Panc1 (cell line): ENCODE results near the gene CCR9. TPM values are rescaled to one million over a fixed set of nuclear protein-coding genes. Genes with fewer than 3 reads are reported as not detected.

Source experiments
- ATAC-seq: fragments of 200-7000 bp; cut with Tn5 transposase; 2 replicates; pipeline ENCODE4 v1.9.1; 2020; ENCODE audit warnings: mild to moderate bottlenecking, moderate library complexity
- BruUV-seq: library from RNA; stranded (reverse); fragments of 400-500 nt; replicated peaks from 2 replicates; lab custom pipeline; 2021; lab: Mats Ljungman, UMichigan
- CTCF ChIA-PET: fragments of 300-600 bp; sonication (Branson Sonifier 250); formaldehyde crosslinking; loops from one replicate; lab custom pipeline; 2022; ENCODE audit warnings: antibody characterized with exemption; lab: Charles Lee
- POLR2A ChIA-PET: fragments of 300-600 bp; sonication (Branson Sonifier 250); formaldehyde crosslinking; loops from one replicate; lab custom pipeline; 2022; ENCODE audit warnings: antibody characterized with exemption; lab: Charles Lee
- DNase-seq: peaks from one replicate; pipeline ENCODE4 v3.0.0-alpha.2; 2010; ENCODE audit warnings: low read depth, low spot score
- H3K27ac ChIP-seq: 2 replicates; pipeline ENCODE4 v1.5.1; 2011; ENCODE audit warnings: mild to moderate bottlenecking, low read length, inconsistent platforms
- H3K27me3 ChIP-seq: fragments of 200-500 bp; sonication (Bioruptor generic); 2 replicates; pipeline ENCODE4 v1.6.0; 2014; ENCODE audit warnings: low read length, inconsistent platforms; ENCODE audit not compliant: control insufficient read depth, insufficient read depth
- H3K36me3 ChIP-seq: fragments of 200-500 bp; sonication (Bioruptor generic); 2 replicates; pipeline ENCODE4 v1.5.1; 2014; ENCODE audit warnings: inconsistent platforms, mild to moderate bottlenecking, low read length, moderate library complexity; ENCODE audit not compliant: control insufficient read depth, insufficient read depth
- H3K4me1 ChIP-seq: 2 replicates; pipeline ENCODE4 v1.5.1; 2011; ENCODE audit warnings: inconsistent platforms, mild to moderate bottlenecking, low read length, moderate library complexity; ENCODE audit not compliant: control insufficient read depth, insufficient read depth
- H3K4me3 ChIP-seq, 2 experiments: 2 replicates each; pipeline ENCODE4 v1.5.1; 2011 to 2012; ENCODE audit warnings: low read depth in 2 of 2, low read length in 2 of 2, mild to moderate bottlenecking in 2 of 2, inconsistent platforms in 1 of 2, moderate library complexity in 1 of 2
- H3K9me3 ChIP-seq: fragments of 200-500 bp; sonication (Bioruptor generic); 2 replicates; pipeline ENCODE4 v1.5.1; 2014; ENCODE audit warnings: low read depth, mild to moderate bottlenecking, inconsistent platforms, low read length, moderate library complexity; ENCODE audit not compliant: control insufficient read depth, insufficient read depth
- POLR2AphosphoS5 ChIP-seq: IDR thresholded peaks from 2 replicates; pipeline ENCODE4 v1.6.1; 2012; ENCODE audit warnings: mild to moderate bottlenecking, low read depth, low read length, moderate library complexity
- REST ChIP-seq, 2 experiments: IDR thresholded peaks; 2 replicates each; pipeline ENCODE4 v1.6.1; 2011 to 2012; ENCODE audit warnings: low read depth in 2 of 2, control low read depth in 1 of 2, low read length in 1 of 2, mild to moderate bottlenecking in 1 of 2, moderate library complexity in 1 of 2; ENCODE audit not compliant: insufficient read depth in 1 of 2
- SIN3A ChIP-seq: IDR thresholded peaks from 2 replicates; pipeline ENCODE4 v1.6.1; 2012; ENCODE audit warnings: low read depth, mild to moderate bottlenecking, low read length, moderate library complexity, borderline replicate concordance; ENCODE audit not compliant: insufficient read depth
- TCF7L2 ChIP-seq: IDR thresholded peaks from 2 replicates; pipeline ENCODE4 v1.6.1; 2011; ENCODE audit warnings: mild to moderate bottlenecking, low read depth, low read length, inconsistent platforms
- in situ Hi-C: cut with HindIII; loops from 2 replicates; pipeline ENCODE4 v1.10.0; 2016; ENCODE audit warnings: low sequenced_read_pairs, low pct_unique_long_range_greater_than_20kb
- intact Hi-C: fragments of 100-400 bp; cut with micrococcal nuclease; formaldehyde crosslinking; loops from one replicate; pipeline ENCODE4 v1.10.0; 2022; ENCODE audit not compliant: unreplicated experiment
- total RNA-seq: library from RNA; stranded (reverse); gene quantifications from one replicate; pipeline ENCODE4 v1.2.1, GENCODE V29; 2021; ENCODE audit not compliant: unreplicated experiment
- TF ChIP-seq, protein P1 (sequence below): fragments of 450-650 bp; IDR thresholded peaks from 2 replicates; pipeline ENCODE4 v1.5.1; 2017; ENCODE audit warnings: mild to moderate bottlenecking

CCR9 gene
- total RNA-seq, 1 experiment from 2014 or later = not detected

DNA sequence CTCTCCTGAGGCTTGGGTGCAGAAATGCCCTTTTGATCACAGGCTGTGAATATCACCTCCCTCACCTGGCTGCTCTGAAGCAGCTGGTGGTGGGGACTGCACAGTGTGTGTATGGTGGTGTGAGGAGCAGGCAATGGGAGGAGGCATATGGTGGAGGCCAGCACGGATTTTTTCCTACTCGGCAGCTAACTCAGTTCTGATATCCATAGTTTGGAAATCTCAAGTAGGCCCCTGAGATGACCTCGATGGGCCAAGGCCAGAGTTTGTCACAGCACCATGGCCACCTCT, 35.6 kb downstream of the CCR9 start:
- TF ChIP-seq SIN3A = no peak
- no peak for TF ChIP-seq POLR2AphosphoS5
- TF ChIP-seq, protein P1, sequence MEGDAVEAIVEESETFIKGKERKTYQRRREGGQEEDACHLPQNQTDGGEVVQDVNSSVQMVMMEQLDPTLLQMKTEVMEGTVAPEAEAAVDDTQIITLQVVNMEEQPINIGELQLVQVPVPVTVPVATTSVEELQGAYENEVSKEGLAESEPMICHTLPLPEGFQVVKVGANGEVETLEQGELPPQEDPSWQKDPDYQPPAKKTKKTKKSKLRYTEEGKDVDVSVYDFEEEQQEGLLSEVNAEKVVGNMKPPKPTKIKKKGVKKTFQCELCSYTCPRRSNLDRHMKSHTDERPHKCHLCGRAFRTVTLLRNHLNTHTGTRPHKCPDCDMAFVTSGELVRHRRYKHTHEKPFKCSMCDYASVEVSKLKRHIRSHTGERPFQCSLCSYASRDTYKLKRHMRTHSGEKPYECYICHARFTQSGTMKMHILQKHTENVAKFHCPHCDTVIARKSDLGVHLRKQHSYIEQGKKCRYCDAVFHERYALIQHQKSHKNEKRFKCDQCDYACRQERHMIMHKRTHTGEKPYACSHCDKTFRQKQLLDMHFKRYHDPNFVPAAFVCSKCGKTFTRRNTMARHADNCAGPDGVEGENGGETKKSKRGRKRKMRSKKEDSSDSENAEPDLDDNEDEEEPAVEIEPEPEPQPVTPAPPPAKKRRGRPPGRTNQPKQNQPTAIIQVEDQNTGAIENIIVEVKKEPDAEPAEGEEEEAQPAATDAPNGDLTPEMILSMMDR = no peak
- no peak for TF ChIP-seq TCF7L2
- no peak for TF ChIP-seq REST (IDR thresholded peaks at IDR 0.05; ENCODE audit: insufficient read depth in 1 of 2, low read depth in 2 of 2, low read length in 1 of 2)
- ATAC-seq (no peak), DNase-seq (no peak)
- Histone ChIP-seq H3K27ac (no peak overlapping the region), H3K9me3 (no peaks in the 10 kb centered on the region), H3K27me3 (no peaks in the 10 kb centered on the region), H3K4me3 (no peak overlapping the region), H3K36me3 (no peaks in the 10 kb centered on the region), H3K4me1 (no peaks in the 10 kb centered on the region)
- ChIA-PET CTCF (no interaction called here), POLR2A (no interaction called here)
- intact Hi-C loops = loop anchor here (10.0 kb wide), 1 partner anchor 407 kb away; no protein-coding TSS in a partner anchor
- BruUV-seq = no TSS peak
- in situ Hi-C loops = no loop called here

DNA sequence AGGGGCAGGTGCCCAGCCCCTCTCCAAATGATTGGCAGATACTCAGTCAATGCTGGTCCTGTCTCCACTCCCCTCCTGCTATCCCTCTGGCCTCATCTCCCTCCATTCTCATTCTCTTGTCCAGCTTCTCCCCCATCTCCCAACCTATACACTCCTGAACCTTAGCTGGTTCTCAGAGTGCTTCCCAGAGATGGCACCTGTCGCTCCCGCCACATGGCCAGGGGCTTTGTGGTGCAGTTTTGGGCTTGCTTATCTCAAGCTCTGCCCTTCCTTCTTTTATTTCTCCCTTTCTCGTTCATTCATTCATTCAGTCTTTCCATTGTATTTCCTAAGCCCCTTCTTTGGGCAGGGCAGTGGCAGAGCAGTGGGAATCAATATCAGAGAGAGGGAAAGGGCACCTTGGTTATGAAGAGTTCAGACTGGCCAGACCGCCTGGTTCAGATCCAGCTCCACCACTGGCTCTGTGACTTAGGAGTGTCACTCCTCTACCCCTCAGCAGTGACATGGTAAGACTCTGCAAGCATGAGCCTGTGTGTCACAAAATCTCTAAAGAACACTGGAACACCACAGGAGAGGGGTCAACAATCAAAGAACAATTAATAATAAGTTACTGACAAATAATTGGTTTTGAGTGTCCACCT, 36.7 kb downstream of the CCR9 start:
- intact Hi-C loops = loop anchor here (10.0 kb wide), 1 partner anchor 408 kb away; no protein-coding TSS in a partner anchor
- ChIA-PET CTCF (no interaction called here), POLR2A (no interaction called here)
- in situ Hi-C loops = no loop called here
- BruUV-seq = no TSS peak
- TF ChIP-seq, protein P1 = no peak
- TF ChIP-seq REST (IDR thresholded peaks at IDR 0.05; ENCODE audit: insufficient read depth in 1 of 2, low read depth in 2 of 2, low read length in 1 of 2) = no peak
- no peak for TF ChIP-seq POLR2AphosphoS5
- no peak for TF ChIP-seq SIN3A
- no peak for TF ChIP-seq TCF7L2
- Histone ChIP-seq H3K9me3 (no peaks in the 10 kb centered on the region), H3K27me3 (no peaks in the 10 kb centered on the region), H3K4me3 (no peak overlapping the region), H3K27ac (no peak overlapping the region), H3K4me1 (no peaks in the 10 kb centered on the region), H3K36me3 (no peaks in the 10 kb centered on the region)
- ATAC-seq (no peak), DNase-seq (no peak)
